ENCODE results near the gene STX1B. TPM values are rescaled to one million over a fixed set of nuclear protein-coding genes. Genes with fewer than 3 reads are reported as not detected.

The STX1B gene
- total and polyA plus RNA-seq, 2 donors (not counting 3 experiments of a cell fraction or from before 2014, with no cell fraction given) = 0.11 to 0.14 TPM

DNA sequence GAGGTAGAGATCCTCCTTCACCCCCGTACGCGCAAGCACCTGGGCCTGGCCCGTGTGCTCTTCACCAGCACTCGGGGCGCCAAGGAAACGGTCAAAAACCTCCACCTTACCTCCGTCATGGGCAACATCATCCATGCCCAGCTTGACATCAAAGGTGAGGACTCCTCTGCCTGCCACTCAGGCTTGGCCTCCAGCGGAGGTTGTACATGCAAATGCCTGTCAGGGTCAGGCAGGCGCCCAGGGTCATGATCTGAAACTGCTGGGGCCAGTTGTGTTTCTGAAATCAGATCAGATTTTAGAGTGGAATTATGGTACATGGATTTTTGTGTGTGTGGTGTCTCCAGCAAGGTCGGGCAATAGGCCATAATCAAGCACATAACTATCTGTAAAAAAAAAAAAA lies 49.1 kb downstream of the STX1B start:
- H2AFZ ChIP-seq (ENCODE audit: low read depth, low read length) = no peak overlapping the region
- H3K27ac ChIP-seq (ENCODE audit: insufficient read depth, low read depth, low read length) = no peak overlapping the region
- peaks cover 26 to 47% of the 10 kb centered on the region in 2 experiments for H3K36me3 ChIP-seq (ENCODE audit: control insufficient read depth in 2 of 2, extremely low read depth in 1 of 2, insufficient read depth in 2 of 2, low read length in 2 of 2)
- H4K20me1 ChIP-seq (replicated peaks; ENCODE audit: control insufficient read depth, extremely low read depth, insufficient read depth, low read length) = no peaks in the 10 kb centered on the region
- no peaks in the 10 kb centered on the region for H3K27me3 ChIP-seq (ENCODE audit: control insufficient read depth in 2 of 2, insufficient read depth in 2 of 2, low read length in 2 of 2)
- H3K9me3 ChIP-seq (replicated peaks; ENCODE audit: control insufficient read depth, insufficient read depth, low read length) = no peaks in the 10 kb centered on the region
- no peaks in the 10 kb centered on the region for H3K9me1 ChIP-seq (replicated peaks; ENCODE audit: control insufficient read depth, extremely low read depth, insufficient read depth, low read length)
- peaks cover 14% of the 10 kb centered on the region for H3K79me2 ChIP-seq (ENCODE audit: control insufficient read depth, insufficient read depth, low read length)
- no TSS peak for BruUV-seq (replicated peaks)
- ChIA-PET POLR2A (no interaction called here), CTCF (no interaction called here)
- intact Hi-C loops (cut with micrococcal nuclease) = no loop called here
- no peak for FAIRE-seq
- H3K4me2 ChIP-seq (ENCODE audit: insufficient read depth, low read length) = no peak overlapping the region
- H3K4me3 ChIP-seq (replicated peaks in 1 of 3; ENCODE audit: insufficient read depth in 1 of 3, low read depth in 1 of 3, low read length in 3 of 3) = no peak overlapping the region
- no peak overlapping the region for H3K9ac ChIP-seq (replicated peaks; ENCODE audit: extremely low read depth, insufficient read depth, low read length)
- H3K4me1 ChIP-seq (ENCODE audit: control insufficient read depth, extremely low read depth, insufficient read depth, low read length) = peaks cover 8% of the 10 kb centered on the region
- dilution Hi-C loops (cut with MboI; ENCODE audit: extremely low pct_ligation_motif_present, low sequenced_read_pairs) = no loop called here
- DNase-seq (ENCODE audit: low read depth, low spot score) = no peak
- TF ChIP-seq MYC (IDR thresholded peaks at IDR 0.05; ENCODE audit: low read depth, low read length) (no peak), JUN (IDR thresholded peaks at IDR 0.05; ENCODE audit: borderline replicate concordance, insufficient read depth, insufficient read length, low read depth) (no peak)

DNA sequence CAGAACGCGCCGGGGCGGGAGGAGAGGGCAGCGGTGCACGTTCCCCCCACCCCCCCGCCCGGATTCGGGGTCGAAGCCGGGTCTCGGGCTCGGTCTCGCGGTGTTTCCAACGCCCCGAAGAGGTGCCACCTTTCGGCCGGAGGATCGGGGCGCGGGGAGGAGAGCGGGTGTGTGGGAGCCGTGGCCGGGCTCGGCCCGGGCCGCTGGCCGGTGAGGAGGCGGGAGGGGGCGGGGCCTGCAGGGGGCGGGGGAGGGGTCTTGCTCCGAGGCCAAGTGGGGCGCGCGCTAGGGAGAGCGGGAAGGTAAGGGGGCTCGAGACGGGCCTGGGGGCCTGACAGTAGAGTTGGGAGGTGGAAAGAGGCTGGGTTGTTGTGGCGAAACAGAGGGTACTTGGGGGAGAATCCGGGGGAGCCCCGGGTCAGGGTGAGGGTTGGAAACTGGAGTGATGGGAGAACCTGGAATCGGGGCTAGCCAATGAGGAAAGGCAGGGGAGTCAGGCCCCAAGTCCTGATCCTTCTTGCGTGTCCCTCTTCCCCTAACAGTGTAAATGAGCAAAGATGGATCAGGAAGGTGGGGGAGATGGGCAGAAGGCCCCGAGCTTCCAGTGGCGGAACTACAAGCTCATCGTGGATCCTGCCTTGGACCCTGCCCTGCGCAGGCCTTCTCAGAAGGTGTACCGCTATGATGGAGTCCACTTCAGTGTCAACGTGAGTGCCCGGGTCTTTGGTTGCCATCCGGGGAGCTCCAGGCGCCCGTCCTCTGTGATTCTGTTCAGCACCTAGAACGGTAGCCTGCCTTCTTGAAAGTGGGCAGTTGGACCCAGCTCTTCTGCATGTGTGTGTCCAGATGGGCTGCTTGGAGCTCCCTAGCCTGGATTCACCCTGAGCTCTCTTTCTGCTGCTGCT lies 52.0 kb downstream of the STX1B start:
- H3K4me2 ChIP-seq (ENCODE audit: insufficient read depth, low read length) = peak overlapping the region; percentile 75
- TF ChIP-seq JUN (IDR thresholded peaks at IDR 0.05; ENCODE audit: borderline replicate concordance, insufficient read depth, insufficient read length, low read depth) (no peak), FOS (IDR thresholded peaks at IDR 0.05; ENCODE audit: borderline replicate concordance, insufficient read depth, low read length) (no peak), POLR2AphosphoS5 (IDR thresholded peaks at IDR 0.05; ENCODE audit: insufficient read depth, low read depth, low read length) (no peak), POLR2A (IDR thresholded peaks at IDR 0.05; ENCODE audit: low read depth, low read length) (no peak)
- TF ChIP-seq, protein P1, sequence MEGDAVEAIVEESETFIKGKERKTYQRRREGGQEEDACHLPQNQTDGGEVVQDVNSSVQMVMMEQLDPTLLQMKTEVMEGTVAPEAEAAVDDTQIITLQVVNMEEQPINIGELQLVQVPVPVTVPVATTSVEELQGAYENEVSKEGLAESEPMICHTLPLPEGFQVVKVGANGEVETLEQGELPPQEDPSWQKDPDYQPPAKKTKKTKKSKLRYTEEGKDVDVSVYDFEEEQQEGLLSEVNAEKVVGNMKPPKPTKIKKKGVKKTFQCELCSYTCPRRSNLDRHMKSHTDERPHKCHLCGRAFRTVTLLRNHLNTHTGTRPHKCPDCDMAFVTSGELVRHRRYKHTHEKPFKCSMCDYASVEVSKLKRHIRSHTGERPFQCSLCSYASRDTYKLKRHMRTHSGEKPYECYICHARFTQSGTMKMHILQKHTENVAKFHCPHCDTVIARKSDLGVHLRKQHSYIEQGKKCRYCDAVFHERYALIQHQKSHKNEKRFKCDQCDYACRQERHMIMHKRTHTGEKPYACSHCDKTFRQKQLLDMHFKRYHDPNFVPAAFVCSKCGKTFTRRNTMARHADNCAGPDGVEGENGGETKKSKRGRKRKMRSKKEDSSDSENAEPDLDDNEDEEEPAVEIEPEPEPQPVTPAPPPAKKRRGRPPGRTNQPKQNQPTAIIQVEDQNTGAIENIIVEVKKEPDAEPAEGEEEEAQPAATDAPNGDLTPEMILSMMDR (IDR thresholded peaks at IDR 0.05; ENCODE audit: extremely low read depth in 1 of 2, insufficient read depth in 1 of 2, low read depth in 1 of 2, low read length in 2 of 2) = no peak
- dilution Hi-C loops (cut with MboI; ENCODE audit: extremely low pct_ligation_motif_present, low sequenced_read_pairs) = no loop called here
- DNase-seq (ENCODE audit: low read depth, low spot score) (peak; percentile 34), FAIRE-seq (peak; percentile 15)
- POLR2A ChIA-PET = no interaction called here
- no peaks in the 10 kb centered on the region for H3K27me3 ChIP-seq (ENCODE audit: control insufficient read depth in 2 of 2, insufficient read depth in 2 of 2, low read length in 2 of 2)
- no peak overlapping the region for H2AFZ ChIP-seq (ENCODE audit: low read depth, low read length)
- H3K4me1 ChIP-seq (ENCODE audit: control insufficient read depth, extremely low read depth, insufficient read depth, low read length) = peaks cover 12% of the 10 kb centered on the region
- peak overlapping the region; percentile 33 to 67 (median 54) for H3K4me3 ChIP-seq (replicated peaks in 1 of 3; ENCODE audit: insufficient read depth in 1 of 3, low read depth in 1 of 3, low read length in 3 of 3)
- no TSS peak for BruUV-seq (replicated peaks)
- H3K9ac ChIP-seq (replicated peaks; ENCODE audit: extremely low read depth, insufficient read depth, low read length) = peak overlapping the region; percentile 97
- no peaks in the 10 kb centered on the region for H3K9me1 ChIP-seq (replicated peaks; ENCODE audit: control insufficient read depth, extremely low read depth, insufficient read depth, low read length)
- H4K20me1 ChIP-seq (replicated peaks; ENCODE audit: control insufficient read depth, extremely low read depth, insufficient read depth, low read length) = no peaks in the 10 kb centered on the region
- H3K79me2 ChIP-seq (ENCODE audit: control insufficient read depth, insufficient read depth, low read length) = peaks cover 14% of the 10 kb centered on the region
- intact Hi-C loops (cut with micrococcal nuclease) = no loop called here
- peaks cover 23 to 26% of the 10 kb centered on the region in 2 experiments for H3K36me3 ChIP-seq (ENCODE audit: control insufficient read depth in 2 of 2, extremely low read depth in 1 of 2, insufficient read depth in 2 of 2, low read length in 2 of 2)
- no peaks in the 10 kb centered on the region for H3K9me3 ChIP-seq (replicated peaks; ENCODE audit: control insufficient read depth, insufficient read depth, low read length)
- H3K27ac ChIP-seq (ENCODE audit: insufficient read depth, low read depth, low read length) = no peak overlapping the region
- CTCF ChIA-PET = interaction anchor here (1.0 kb wide), 2 partner anchors 114 to 911 kb away, joined by 3 to 4 read pairs; no protein-coding TSS in a partner anchor

Data from endothelial cell of umbilical vein (primary cell).